HCT116 (cell line): ENCODE results near the gene SCUBE2.

Experiments used
- CTCF ChIP-seq, 3 experiments: fragments of 200-600 bp in 1 of 3; sonication (generic) in 1 of 3; IDR thresholded peaks in 2 of 3; conservative IDR thresholded peaks in 1 of 3; 2 replicates each; pipeline ENCODE4 v1.5.1; 2012 to 2017; ENCODE audit warnings: low read depth in 2 of 3, low read length in 2 of 3, antibody characterized with exemption in 1 of 3, borderline replicate concordance in 1 of 3, control low read depth in 1 of 3, mild to moderate bottlenecking in 1 of 3, mixed read lengths in 1 of 3, mixed run types in 1 of 3, moderate library complexity in 1 of 3; ENCODE audit not compliant: insufficient read depth in 1 of 3
- MAX ChIP-seq: IDR thresholded peaks from 2 replicates; pipeline ENCODE4 v1.6.1; 2012
- RAD21 ChIP-seq: IDR thresholded peaks from 2 replicates; pipeline ENCODE4 v1.6.1; 2012; ENCODE audit warnings: low read depth, mild to moderate bottlenecking
- SRF ChIP-seq: IDR thresholded peaks from 2 replicates; pipeline ENCODE4 v1.6.1; 2012; ENCODE audit warnings: low read depth

GRCh38 chr11:8988329-8989234, 102.8 kb downstream of the SCUBE2 start:
- no peak for TF ChIP-seq CTCF (IDR thresholded peaks at IDR 0.05 in 2 of 3, conservative IDR thresholded peaks at IDR 0.05 in 1 of 3; ENCODE audit: borderline replicate concordance in 1 of 3, insufficient read depth in 1 of 3, low read depth in 2 of 3, low read length in 2 of 3)
- TF ChIP-seq SRF: no peak
- TF ChIP-seq MAX: no peak
- TF ChIP-seq RAD21: no peak
